Transverse colon (tissue), 3 donors: ENCODE data around the gene SLX4IP.

ENCODE experiments used
- EP300 ChIP-seq: sonication (generic); formaldehyde crosslinking; IDR thresholded peaks from one replicate; pipeline ENCODE4 v1.6.1; 2017; ENCODE audit warnings: antibody characterized with exemption, low read depth
- POLR2A ChIP-seq: fragments of 450-650 bp; IDR thresholded peaks from one replicate; pipeline ENCODE4 v1.6.1; 2016; ENCODE audit warnings: antibody characterized with exemption, mild to moderate bottlenecking, moderate library complexity
- TF ChIP-seq, protein P1 (sequence below), 5 experiments: fragments of 200-600 bp in 3 of 5; fragments of 450-650 bp in 2 of 5; sonication (generic) in 3 of 5; IDR thresholded peaks; 1 replicate in 2 of 5; 2 replicates in 3 of 5; pipeline ENCODE4 v1.5.1; 2016 to 2017; ENCODE audit warnings: antibody characterized with exemption in 5 of 5, inconsistent platforms in 3 of 5, mild to moderate bottlenecking in 2 of 5, moderate library complexity in 1 of 5

DNA sequence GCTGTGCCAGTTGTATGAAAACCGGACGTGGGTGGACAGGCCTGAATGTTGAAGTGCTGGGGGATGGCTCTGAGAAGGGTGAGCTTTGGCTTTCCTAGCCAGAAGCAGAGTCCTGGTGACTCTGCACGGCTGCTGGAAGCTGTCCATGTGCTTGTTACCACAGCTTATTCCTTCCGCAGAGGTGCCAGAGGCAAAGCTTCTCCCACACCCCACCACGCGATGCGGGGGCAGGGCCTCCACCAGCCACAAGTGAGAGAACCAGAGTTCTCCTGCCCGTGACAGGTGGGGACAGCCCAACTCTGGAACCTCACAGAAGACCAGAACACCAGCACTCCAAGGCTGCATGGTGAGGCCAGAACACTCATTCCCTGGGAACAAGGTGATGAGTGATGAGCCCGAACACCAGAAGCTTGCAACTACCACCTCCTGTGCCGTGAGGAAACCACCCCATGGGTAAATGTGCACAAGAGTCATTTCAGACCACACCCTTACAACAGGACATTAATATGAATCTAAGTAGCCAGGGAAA lies 202.0 kb downstream of the SLX4IP start:
- TF ChIP-seq, protein P1, sequence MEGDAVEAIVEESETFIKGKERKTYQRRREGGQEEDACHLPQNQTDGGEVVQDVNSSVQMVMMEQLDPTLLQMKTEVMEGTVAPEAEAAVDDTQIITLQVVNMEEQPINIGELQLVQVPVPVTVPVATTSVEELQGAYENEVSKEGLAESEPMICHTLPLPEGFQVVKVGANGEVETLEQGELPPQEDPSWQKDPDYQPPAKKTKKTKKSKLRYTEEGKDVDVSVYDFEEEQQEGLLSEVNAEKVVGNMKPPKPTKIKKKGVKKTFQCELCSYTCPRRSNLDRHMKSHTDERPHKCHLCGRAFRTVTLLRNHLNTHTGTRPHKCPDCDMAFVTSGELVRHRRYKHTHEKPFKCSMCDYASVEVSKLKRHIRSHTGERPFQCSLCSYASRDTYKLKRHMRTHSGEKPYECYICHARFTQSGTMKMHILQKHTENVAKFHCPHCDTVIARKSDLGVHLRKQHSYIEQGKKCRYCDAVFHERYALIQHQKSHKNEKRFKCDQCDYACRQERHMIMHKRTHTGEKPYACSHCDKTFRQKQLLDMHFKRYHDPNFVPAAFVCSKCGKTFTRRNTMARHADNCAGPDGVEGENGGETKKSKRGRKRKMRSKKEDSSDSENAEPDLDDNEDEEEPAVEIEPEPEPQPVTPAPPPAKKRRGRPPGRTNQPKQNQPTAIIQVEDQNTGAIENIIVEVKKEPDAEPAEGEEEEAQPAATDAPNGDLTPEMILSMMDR (IDR thresholded peaks at IDR 0.05) = no peak
- TF ChIP-seq POLR2A (no peak), EP300 (no peak)
